Stimulated activated naive CD8-positive, alpha-beta T cell treated with anti-CD3 and anti-CD28 coated beads, Interleukin-15, Interleukin-2, amounts not matched to agents 100 U/mL and 50 U/mL, for 24 hours (primary cell): Measurements from ENCODE around the gene CD163.
"Not testable (repeated sequence)": the region's sequence is repeated elsewhere in the genome, so short reads cannot be mapped to it uniquely, and the experiment has no call there.

Experiments used
- ATAC-seq: fragments of 150-1000 bp; cut with Tn5 transposase; one replicate; pipeline ENCODE4 v1.10.0; 2021
- DNase-seq: peaks from one replicate; pipeline ENCODE4 v3.0.0; 2021

The CD163 gene

GRCh38 chr12:7448099-7448498 is 55.5 kb downstream of the CD163 start:
- DNase-seq (no peak), ATAC-seq (no peak)

- DNase-seq = no peak
- ATAC-seq = no peak
Measured at GRCh38 chr12:7444537-7444936, 59.0 kb downstream of the CD163 start.

- DNase-seq = no peak
Measured at GRCh38 chr12:7444076-7444475, 59.5 kb downstream of the CD163 start, which contains the start of gene CD163L1. Gene CD163L1, minus strand, starts transcription at chr12:7444153. Its CDS starts 26 bp downstream, at chr12:7444127.

GRCh38 chr12:7441216-7441615 is 62.4 kb downstream of the CD163 start:
- DNase-seq (no peak), ATAC-seq (no peak)

More at GRCh38 chr12:7444076-7444475, 59.5 kb downstream of the CD163 start, which contains the start of gene CD163L1:
- ATAC-seq = no peak

- DNase-seq (peak; percentile 41), ATAC-seq (peak; percentile 84)
Measured at GRCh38 chr12:7439579-7440505, 63.7 kb downstream of the CD163 start.

GRCh38 chr12:7438291-7438995 is 65.1 kb downstream of the CD163 start:
- DNase-seq, ATAC-seq: not testable (repeated sequence)

GRCh38 chr12:7437494-7437893 is 66.1 kb downstream of the CD163 start:
- ATAC-seq, DNase-seq: not testable (repeated sequence)

- DNase-seq = no peak
- no peak for ATAC-seq
Measured at GRCh38 chr12:7434670-7435069, 68.9 kb downstream of the CD163 start.

- DNase-seq = no peak
- ATAC-seq = no peak
Measured at GRCh38 chr12:7433276-7433822, 70.2 kb downstream of the CD163 start.

- ATAC-seq (no peak), DNase-seq (no peak)
Measured at GRCh38 chr12:7431993-7432685, 71.4 kb downstream of the CD163 start.
